ENCODE measurements around the gene FOCAD.

Gene FOCAD

DNA sequence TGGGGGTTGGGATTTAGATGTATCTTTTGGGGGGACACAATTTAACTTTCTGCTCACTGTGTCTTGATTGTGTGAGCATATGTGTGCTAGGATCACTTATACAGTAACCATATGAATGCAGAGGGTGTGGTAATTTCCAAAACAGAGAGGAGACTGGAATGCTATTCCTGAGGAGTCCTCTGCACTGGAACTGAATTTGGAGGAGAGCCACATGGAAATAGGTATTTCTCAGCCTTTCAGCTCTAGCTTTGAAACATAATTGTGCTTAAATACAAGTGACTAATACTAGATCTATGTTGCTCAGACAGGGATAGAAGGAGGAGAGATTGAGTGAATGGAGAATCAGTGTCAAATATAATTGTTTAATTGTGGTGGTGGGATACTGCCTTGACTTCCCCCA lies 45.5 kb downstream of the FOCAD start:
- H3K4me3 ChIP-seq (ENCODE audit: low read depth, low read length) = no peak overlapping the region
- TF ChIP-seq, protein P1, sequence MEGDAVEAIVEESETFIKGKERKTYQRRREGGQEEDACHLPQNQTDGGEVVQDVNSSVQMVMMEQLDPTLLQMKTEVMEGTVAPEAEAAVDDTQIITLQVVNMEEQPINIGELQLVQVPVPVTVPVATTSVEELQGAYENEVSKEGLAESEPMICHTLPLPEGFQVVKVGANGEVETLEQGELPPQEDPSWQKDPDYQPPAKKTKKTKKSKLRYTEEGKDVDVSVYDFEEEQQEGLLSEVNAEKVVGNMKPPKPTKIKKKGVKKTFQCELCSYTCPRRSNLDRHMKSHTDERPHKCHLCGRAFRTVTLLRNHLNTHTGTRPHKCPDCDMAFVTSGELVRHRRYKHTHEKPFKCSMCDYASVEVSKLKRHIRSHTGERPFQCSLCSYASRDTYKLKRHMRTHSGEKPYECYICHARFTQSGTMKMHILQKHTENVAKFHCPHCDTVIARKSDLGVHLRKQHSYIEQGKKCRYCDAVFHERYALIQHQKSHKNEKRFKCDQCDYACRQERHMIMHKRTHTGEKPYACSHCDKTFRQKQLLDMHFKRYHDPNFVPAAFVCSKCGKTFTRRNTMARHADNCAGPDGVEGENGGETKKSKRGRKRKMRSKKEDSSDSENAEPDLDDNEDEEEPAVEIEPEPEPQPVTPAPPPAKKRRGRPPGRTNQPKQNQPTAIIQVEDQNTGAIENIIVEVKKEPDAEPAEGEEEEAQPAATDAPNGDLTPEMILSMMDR (IDR thresholded peaks at IDR 0.05; ENCODE audit: borderline replicate concordance, insufficient read depth, low read depth, low read length) = no peak

DNA sequence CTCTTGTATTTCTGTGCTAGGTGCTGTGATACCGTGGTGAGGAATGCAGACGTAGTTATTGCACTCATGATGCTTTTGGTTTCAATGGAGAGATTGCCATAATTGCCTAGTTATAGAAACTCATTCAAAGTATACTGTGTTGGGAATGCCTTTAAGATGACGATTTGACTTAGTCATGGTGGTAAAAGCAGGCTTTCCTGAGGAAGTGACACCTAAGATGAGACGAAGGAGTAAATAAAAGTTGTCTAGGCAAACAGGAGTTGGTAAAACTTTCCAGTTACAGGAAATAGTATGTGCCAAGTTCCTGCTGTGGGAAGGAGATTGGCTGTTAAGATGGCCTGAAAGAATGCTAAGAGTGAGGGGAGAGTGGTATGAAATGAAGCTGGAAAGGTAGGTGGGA lies 48.1 kb downstream of the FOCAD start:
- TF ChIP-seq, protein P1 (IDR thresholded peaks at IDR 0.05; ENCODE audit: borderline replicate concordance, insufficient read depth, low read depth, low read length) = no peak

DNA sequence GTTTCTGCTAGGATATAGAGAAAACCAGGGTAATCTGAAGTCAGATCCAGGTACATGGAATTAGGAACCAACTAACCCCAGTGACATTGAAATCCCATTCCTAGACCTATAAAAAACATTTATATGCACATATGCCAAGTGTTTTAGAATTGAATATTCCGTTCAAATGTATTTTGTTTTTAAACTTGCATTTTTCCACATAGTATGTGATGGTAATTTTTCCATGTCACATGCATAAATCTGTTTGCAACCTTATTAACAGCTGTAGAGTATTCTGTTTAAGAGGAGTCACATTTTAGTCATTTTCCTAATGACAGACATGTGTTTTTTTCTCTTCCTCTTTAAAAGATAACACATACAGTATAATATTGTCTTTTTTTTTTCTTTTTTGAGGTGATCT lies 50.2 kb downstream of the FOCAD start:
- H3K4me3 ChIP-seq (ENCODE audit: low read depth, low read length) = no peak overlapping the region
- TF ChIP-seq, protein P1 (IDR thresholded peaks at IDR 0.05; ENCODE audit: borderline replicate concordance, insufficient read depth, low read depth, low read length) = no peak

More for the DNA sequence above, 48.1 kb downstream of the FOCAD start:
- no peak overlapping the region for H3K4me3 ChIP-seq (ENCODE audit: low read depth, low read length)

DNA sequence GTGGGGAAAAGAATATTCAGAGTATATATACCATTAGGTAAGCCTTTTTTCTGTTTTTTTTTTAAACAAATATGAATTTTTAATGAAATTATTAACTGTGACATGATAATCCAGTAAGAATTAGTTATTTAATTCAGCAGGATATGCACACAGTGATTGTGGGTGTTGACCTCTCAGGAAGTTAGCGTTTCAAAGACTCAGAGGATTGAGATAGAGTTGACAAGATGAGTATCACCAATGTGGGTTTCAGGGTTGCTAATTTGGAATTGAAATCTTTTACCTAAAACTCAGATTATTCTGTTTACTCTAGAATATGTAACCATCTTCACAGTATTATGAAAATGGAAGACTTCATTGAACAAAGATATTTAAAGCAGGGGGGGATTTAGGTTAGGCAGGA lies 56.2 kb downstream of the FOCAD start:
- TF ChIP-seq, protein P1 (IDR thresholded peaks at IDR 0.05; ENCODE audit: borderline replicate concordance, insufficient read depth, low read depth, low read length) = no peak
- no peak overlapping the region for H3K4me3 ChIP-seq (ENCODE audit: low read depth, low read length)

DNA sequence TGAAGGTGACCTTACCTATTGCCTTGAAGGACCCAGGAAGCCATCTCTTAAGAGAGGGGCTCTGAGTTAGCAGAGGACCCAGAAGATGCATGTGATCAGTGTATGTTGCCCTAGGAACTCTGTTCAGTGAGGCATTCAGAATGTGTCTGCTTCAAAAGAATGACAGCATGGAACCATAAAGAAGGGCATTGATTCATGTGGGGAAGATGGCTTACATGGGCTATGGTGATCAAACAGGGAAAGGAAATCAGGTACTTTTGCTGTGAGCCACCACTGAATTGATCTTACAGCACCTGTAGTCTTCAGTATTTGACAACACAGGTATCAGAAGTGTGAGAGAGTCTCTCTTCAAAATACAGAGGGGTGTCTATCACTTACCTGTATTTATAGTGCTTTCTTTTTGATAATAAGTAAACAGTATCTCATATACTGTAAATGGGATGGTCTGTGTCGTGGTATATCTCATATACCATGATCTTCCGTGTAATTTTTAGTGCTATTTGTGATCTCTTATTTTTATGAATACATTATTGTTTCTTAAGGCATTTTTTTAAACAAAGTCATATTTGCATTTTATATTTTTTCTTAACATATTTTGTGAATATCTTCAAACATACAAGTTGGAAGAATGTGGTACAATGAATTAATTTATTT lies 57.0 kb downstream of the FOCAD start:
- H3K4me3 ChIP-seq (ENCODE audit: low read depth, low read length) = no peak overlapping the region
- TF ChIP-seq, protein P1 (IDR thresholded peaks at IDR 0.05; ENCODE audit: borderline replicate concordance, insufficient read depth, low read depth, low read length) = no peak

DNA sequence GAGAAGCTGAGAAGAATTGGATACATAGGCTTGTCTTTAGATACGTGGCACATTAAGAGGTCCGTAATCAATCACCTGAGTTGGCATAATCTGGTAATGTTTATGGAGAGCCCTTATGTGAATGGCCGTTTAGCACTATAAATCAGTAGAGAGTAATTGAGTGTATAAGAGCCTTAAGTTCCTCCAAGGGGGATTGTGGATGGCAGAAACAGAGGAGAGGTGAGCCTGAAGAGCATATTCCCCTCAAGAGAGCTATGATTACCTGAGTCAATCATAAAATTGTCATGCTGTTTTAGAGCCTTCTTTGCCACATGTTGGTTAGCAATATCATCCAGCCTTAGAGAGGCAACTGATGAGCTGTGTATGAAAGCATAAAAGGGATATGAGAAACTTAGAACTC lies 58.8 kb downstream of the FOCAD start:
- TF ChIP-seq, protein P1 (IDR thresholded peaks at IDR 0.05; ENCODE audit: borderline replicate concordance, insufficient read depth, low read depth, low read length) = no peak
- H3K4me3 ChIP-seq (ENCODE audit: low read depth, low read length) = no peak overlapping the region

DNA sequence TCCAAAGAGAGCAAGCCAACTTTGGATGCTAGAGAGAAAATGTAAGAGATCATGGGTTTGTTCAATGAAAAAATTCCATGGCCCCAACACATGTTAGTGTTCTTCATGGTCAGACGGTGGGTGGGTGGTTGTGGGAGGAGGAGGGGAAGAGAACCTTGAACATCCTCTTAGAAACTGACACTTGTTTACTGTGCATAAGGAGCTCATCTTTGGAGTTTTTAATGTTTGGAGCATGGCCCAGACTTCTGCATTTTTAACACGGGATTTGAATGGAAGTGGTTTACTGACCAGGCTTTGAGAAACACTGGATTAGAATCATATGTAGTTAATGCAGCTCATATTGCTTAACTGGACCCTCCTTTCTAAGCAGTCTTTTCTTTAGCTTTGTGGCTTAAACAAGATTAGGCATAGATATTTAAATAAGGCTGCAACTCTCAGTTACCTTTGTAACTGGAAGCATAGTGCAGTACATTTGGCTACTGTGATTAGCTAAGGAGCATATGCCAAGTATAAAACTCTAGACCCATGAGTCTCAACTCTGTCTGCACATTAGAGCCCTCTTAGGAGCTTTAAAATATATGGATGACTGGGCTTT lies 60.1 kb downstream of the FOCAD start:
- no peak overlapping the region for H3K4me3 ChIP-seq (ENCODE audit: low read depth, low read length)
- TF ChIP-seq, protein P1 (IDR thresholded peaks at IDR 0.05; ENCODE audit: borderline replicate concordance, insufficient read depth, low read depth, low read length) = no peak

Measured in GM12875 (cell line).